Stimulated activated CD8-positive, alpha-beta memory T cell treated with anti-CD3 and anti-CD28 coated beads, Interleukin-15, amount 100 ng/mL, for 1 hour (primary cell): Measurements from ENCODE around the gene GRIPAP1.

Source experiments
- DNase-seq: peaks from one replicate; pipeline ENCODE4 v3.0.0-alpha.2; 2020; ENCODE audit warnings: low read depth

GRIPAP1 gene, protein sequence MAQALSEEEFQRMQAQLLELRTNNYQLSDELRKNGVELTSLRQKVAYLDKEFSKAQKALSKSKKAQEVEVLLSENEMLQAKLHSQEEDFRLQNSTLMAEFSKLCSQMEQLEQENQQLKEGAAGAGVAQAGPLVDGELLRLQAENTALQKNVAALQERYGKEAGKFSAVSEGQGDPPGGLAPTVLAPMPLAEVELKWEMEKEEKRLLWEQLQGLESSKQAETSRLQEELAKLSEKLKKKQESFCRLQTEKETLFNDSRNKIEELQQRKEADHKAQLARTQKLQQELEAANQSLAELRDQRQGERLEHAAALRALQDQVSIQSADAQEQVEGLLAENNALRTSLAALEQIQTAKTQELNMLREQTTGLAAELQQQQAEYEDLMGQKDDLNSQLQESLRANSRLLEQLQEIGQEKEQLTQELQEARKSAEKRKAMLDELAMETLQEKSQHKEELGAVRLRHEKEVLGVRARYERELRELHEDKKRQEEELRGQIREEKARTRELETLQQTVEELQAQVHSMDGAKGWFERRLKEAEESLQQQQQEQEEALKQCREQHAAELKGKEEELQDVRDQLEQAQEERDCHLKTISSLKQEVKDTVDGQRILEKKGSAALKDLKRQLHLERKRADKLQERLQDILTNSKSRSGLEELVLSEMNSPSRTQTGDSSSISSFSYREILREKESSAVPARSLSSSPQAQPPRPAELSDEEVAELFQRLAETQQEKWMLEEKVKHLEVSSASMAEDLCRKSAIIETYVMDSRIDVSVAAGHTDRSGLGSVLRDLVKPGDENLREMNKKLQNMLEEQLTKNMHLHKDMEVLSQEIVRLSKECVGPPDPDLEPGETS

DNA sequence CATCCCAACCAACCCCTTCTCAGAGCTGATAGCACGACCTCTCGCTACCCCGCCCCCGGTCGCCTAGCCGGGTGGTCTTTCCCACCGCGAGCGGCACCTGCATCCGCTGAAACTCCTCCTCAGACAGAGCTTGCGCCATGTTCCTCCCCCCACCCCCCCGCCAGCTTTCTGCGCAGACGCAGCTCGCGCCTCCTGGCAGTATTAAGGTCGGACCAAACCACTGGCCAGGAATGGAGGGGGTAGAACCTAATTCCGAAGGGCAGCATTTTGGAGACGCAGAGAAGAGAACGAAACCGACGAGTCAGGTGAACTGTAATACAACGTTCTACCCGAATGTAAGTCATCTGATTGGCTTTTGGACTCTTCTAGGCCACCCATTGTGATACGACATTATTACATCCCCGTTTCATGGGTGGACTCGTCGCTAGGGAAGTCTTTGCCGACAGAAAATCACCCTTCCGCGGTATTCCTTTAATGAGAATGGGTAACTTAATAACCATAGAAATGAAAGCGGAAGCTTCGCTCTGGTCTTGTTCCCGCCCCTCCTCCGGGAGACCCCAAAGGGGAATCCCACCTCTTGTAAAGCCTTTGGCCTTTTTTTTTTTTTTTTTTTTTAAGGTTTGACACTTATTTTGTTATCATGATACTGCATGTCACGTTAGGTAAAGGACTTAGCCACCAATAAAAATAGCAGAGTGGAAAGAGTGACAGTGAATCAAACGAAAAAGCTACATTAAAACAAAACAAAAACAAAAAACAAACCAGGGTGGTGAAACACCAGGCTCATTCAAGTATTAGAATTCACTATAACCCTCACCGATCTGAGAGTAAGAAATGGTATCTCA, at the start of gene GRIPAP1:
GRIPAP1 (minus strand) TSS at position 174 of the 845 bp plus-strand sequence; CDS start at position 139, 35 bp downstream.
- DNase-seq: peak; percentile 47

DNA sequence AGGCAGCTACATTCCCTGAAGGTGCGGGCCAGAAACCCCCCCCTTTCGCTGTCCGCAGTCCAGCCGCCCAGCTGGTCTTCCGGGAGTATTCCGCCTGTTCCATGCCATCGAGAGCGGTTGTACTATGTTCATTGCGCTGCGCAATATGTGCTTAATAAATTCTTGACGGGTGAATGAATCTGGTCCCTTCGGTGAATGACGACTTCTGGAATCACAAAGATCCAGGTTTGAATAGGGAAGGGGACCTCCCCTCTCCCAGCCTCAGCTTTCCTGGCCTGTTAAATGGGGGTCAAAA, 41.9 kb upstream of the GRIPAP1 start:
- no peak for DNase-seq

DNA sequence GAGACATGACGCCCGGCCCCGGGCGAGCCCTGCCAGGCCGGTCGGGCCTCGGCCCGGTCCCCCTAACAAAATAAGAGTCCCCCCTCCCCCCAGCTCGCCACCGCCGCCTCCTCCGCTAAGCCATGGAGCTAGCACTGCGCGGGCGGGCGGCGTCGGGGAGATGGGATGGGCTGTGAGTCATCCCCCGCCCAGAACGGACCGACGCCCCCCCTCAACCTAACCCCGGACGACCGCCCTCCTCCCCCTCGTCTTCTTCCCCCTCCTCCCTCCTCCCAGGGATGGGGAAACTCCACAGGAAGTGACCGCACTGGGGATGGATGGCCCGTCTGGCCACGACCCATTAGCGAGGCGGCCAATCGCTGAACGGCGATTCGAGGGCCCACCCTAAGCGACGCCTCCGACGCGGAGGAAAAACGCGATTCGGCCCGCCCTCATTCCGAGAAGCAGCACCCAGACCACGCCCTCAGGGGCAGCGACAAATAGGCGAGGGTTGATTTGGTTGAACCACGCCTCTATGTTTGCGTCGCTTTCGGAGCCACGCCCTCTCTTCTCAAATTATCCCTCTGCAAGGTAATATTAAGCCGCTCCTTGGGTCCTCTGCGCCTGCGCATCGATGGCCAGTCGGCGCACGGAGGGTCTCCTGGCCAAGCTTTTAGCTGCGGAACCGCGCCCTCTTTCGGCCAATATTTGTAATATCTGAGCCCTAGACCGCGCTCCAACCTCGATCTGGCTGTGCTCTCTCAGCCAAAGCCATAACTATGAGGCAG, 41.3 kb upstream of the GRIPAP1 start, which contains the start of gene TFE3:
TFE3 (minus strand) TSS at position 138 of the 767 bp plus-strand sequence; CDS start at position 7, 131 bp downstream.
- DNase-seq: peak; percentile 85

DNA sequence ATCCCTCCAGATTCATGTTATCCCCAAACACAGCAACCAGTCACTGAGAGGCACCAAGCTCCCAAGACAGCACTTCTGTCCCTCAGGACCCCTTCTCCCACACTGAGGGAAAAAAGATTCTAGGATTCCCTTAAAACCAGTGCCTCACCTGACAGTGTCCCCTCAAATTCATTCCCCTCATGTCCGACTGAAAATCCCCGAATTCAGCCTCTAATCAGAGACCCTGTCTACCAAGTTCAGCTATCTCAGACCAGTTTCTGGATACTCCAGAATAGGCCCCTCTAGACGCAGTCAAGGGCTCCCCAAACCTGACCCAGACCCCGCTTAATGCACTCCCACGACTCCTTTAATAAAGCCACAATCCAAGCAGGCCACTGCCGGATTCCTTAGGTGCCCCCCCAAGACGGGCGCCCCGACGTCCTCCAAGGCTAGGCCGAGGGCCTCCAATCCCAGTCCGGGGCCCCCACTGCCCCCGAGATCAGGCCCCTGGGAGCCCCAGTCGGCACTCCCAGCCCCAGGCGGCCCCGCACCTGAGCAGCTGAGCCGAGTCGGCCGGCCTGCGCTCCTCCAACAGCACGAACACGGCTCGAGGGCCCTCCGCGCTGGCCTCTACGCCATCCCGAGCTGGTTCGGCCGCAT, 40.6 kb upstream of the GRIPAP1 start:
- no peak for DNase-seq

DNA sequence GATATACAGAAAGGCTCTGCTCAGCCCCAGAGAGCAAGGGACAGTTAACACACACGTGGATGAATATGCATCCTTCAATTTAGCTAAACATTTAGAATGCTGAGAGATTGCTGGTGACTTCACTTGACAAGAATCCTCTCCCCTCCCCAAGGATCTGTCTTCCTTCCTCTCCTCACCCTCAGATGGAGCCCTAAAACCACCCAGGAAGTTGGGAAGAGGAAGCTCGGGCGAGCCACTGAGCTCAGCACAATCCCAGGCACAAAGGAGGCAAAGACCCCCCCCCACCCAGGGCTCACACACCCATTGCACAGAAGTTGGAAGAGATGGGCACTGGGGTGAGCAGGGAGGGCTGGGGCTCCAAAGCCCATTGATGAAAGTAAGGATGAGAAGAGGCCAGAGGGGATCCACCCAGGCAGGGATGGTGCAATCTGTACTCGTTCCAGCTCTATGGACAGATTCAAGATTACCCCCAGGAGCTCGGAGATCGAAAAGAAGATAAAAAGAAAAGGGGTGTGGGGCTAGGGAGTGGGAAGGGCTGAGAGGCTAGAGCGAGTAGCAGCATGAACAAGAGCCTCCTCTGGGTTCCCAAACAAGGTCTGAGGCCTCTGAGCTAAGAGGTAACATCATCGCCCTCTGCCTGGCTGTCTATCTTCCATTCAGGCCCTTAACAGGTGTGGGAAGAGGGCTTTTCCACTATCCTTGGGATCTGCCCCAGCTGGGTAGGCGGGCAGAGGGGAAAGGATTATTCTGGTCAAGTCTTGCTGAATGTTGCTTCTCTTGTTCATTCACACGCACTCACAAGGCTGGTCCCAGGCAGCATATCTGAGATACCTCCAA, 39.9 kb upstream of the GRIPAP1 start:
- DNase-seq: no peak

DNA sequence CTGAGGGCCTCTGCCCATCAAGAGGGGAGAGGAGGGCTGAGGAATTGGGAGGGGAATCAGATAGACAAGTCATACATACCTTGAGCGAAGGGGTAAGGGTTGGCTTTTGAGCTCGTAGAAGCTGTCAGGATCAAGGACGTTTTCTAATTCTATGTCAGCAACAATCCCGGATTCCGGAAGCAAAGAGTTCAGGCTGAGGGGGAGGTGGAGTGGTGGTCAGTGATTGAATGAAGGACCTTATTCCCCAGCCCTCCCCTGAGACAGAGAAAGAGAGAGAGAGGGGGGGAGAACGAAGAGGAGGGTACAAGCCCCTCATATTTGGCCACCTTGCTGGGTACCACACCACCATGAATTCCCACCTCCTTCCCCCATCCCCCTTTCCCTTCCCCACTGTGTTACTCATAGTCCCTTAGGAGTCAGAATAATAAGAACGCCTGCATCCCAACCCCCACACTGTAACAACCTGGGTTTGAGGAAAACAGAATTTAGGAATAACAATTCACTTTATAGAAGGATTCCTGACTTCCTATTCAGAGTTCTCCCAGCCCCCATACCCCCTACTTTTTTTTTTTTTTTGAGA, 38.4 kb upstream of the GRIPAP1 start:
- DNase-seq: no peak

DNA sequence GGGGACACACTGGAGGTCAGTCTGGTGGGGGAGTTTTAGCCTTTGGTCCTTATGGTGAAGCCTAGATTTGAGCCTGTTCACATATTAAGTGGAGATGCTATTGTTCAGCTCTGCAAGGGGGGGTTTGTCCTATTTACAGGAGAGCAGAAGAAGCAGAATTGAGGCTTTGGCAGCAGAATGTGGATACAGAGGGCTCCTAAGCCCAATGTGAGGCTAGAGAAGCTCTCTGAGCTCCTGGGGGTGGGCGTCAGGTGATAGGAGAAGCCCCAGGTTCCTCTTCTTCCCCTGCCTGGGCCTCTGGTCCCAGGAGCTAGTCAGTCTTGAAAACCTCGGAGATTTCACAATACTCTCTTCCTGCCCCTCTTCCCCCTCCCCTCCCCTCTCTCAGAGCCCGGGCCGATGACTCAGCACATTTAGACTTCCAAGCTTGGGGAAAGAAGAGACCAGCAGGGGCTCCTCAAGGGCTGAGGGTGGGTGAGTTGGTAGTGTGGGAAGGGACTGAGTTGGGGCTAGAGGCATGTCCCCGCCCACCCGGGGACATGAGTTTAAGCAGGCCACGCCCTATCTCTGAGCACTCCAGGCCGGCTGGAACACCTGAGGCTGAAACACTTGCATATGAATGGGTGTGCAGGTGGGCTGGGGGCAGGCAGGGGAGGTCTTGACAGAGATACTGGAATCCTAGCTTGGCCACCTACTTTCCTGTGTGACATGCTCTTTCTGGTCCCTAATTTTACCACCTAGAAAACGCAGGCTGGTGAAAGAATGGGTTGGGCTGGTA, 37.7 kb upstream of the GRIPAP1 start:
- peak; percentile 4 for DNase-seq

DNA sequence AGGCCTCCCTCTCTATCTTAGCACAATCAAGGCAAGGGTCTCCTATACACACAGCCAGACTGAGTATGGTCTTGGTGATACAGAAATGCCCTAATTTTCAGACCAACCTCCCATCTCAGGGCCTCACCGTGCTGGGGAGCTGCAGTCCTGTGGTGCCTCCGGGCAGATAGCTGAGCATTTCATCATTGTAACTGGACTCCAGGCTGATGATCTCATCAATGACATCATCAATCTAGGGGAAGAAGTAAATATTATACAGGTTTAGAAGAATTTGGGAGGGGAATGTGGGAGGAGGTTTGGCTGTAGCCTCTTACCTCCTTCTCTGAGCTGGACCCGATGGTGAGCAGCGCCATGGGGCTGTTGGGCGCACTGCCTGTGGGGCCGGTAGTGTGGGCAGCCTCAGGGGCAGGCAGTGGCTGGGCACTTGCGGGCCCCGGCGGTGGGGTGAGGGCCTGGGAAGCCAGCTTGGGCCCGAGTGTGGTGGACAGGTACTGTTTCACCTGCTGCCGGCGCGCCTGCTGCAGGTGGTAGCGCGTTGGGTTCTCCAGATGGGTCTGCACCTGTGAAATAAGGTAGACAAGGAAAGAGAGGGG, 35.9 kb upstream of the GRIPAP1 start:
- DNase-seq: no peak

DNA sequence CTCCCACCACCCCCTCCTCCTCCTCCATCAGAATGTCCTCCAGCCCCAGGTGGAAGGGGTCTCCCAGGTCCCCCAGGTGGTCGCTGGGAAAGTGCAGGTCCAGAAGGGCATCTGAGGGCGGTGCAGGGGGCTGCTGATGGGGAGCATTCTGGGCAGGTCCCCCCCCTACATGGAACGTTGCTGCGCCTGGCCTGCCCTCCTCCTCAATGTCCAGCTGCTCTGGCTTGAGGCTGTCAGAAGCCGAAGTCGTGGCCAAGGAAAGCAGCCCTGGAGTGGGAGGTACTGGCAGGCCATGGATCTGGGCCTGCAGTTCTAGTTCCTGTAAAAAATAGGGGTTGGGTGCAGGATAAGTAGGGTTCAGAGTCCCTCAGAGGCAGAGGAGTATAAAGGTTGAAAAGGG, 28.2 kb upstream of the GRIPAP1 start:
- DNase-seq: no peak

DNA sequence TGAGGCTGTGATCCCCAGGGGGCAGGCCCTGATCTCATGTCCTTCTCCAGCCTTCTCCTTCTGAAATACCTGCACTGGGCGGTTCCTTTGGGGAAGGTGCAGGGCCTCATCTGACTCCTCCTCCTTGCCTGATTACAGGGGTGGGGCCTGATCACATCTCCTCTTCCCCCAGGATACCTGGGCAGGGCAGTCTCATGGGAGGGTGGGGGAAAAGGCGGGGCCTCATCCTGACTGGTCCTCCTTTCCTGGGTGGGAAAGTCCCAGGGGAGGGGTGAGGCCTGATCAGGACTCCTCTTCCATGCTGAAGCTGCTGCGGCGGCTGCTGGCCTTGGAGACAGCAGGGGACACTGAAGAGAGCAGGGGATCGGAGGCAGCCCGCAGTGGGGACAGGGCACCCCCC, 27.8 kb upstream of the GRIPAP1 start:
- no peak for DNase-seq

DNA sequence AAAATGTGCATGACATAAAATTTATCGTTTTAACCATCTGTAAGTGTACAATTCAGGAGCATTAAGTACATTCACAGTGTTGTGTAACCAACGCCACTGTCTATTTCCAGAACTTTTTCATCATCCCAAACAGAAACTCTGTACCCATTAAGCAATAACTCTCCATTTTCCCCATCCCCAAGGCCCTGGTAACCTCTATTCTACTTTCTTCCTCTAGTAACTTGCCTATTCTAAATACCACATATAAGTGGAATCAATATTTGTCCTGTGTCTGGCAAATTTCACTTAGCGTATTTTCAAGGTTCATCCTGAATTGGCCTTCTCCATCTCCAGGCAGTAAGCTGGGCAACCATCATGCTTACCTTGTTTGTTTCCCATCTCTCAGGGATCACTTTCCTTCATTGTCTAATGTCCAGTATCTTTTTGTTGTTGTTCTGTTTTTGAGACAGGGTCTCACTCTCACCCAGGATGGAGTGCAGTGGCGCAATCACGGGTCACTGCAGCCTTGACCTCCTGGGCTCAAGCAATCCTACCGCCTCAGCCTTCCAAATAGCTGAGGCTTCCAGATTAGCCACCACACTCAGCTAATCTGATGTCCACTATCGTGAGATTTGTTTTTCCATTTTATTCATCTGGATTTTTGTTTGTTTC, 17.7 kb upstream of the GRIPAP1 start:
- DNase-seq: no peak

DNA sequence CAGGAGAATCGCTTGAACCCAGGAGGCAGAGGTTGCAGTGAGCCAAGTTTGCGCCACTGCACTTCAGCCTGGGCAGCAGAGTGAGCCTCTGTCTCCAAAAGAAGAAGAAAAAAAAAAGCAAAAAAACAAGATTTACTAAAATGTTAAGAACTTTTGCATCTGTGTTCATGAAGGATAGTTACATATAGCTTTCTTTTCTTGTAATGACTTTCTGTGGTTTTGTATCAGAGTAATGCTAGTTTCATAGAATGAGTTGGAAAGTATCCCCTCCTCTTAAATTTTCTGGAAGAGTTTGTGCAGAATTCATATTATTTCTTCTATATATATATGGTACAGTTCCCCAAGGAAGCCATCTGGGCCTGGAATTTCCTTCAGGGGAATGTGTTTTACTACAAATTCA, 17.0 kb upstream of the GRIPAP1 start:
- no peak for DNase-seq

DNA sequence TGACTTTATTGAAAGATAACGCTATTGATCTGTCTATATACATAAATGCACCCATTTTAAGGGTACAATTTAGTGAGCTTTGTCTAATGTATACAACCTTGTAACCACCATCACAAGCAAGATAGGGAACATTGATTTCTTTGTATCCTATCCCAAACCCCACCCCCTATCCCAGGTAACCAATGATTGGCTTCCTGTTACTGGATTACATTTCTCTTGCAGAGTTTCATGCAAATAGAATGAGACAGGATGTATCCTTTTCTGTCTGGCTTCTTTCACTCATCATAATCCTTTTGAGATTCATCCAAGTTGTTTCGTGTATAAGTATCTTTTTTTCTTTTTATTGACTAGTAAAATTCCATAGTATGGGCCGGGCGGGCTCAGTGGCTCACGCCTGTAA, 1.6 kb upstream of the GRIPAP1 start:
- DNase-seq: no peak

DNA sequence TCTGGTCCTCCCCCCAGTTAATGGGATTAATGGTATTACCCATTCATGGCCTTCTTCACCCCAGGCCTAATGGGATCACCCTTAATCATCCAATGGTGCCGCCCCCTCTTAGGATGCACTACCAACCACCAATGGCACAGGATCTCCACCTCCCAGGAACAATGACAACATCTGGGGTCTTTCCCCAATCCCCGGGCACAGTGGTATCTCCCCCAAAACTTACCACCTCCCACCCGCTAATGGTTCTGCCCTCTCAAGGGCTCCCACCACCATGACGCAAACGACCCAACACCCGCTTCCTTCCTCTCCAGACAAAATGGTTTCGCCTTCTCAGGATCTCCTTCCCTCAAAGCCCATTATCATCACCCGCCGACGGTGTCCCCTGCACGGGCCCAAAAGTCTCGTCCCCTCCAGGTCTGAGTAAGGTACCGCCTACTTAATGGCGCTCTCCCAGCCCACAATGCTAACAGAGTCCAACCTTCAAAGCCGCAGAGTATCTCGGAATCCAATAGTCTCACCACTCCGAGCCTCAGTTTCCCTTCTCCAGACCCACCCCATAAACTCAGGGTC, 458 bp downstream of the GRIPAP1 start:
- DNase-seq: no peak

DNA sequence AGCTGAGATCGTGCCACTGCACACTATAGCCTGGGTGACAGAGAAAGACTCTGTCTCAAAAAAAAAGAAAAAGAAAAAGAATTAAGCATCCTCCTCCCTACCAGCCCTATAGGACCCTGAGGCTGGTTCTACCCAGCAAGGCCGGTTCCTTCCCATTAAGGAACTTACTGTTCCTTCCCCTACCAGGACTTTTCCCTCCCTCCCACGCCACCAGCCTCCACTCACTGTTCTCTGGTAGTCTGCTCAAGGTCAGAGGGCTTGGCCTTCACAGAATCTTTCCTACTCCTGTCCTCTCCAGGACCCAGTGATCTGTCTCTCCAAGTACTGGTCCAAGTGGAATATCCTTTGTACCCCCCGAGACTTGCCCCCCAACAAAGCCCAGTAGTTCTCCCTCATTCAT, 1.4 kb downstream of the GRIPAP1 start:
- no peak for DNase-seq

DNA sequence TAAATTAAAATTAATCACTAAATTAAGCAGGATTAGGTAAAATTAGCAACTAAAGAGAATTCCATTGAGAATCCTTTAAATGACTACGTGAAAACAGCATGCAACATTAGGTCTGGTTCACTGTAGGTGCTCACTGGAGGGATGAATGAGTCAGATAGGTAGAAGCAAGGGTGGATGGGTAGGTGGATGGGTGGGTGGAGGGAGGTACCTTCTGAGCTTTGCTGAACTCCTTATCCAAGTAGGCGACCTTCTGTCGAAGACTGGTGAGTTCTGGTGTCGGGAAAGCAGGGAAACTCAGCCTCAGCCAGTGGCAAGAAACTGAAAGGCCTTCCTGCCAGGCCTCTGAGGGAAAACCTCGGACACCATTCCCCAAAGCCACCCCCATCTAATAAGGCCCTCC, 3.0 kb downstream of the GRIPAP1 start:
- no peak for DNase-seq

DNA sequence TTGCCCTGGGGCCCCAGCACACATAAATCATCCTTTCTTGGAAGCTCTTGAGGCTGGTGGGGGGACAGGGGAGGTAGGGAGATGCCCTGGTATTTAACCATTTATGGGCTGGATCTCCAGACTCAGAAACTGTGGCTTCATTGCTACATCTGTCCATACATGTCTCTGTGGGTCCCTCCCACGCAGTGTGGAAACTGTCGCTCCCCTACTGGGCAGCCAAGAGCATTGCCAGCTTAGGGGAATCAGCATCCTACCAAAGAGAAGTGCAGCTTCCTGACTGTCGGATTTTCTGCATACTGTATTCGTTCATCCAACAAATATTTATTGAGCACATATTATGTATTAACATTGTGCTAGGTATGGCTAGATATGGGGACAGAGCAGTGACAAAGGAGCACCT, 3.7 kb downstream of the GRIPAP1 start:
- no peak for DNase-seq

DNA sequence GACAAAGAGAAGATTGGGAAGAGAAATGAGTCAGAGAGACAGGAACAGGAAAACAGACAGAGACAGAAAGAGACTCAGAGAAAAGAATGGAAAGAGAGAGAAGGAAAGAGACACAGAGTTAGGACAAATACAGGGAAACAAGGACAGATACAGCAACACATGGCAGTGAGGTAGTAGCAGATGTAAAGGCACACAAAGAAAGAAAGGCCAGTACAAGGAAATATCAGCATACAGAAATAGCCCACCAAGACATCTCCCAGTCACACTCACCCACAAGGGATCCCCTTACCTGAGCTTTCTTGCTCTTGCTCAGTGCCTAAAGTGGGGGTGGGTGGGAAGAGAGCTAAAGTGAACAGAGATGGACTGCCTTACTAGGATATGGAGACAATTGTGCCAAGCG, 4.2 kb downstream of the GRIPAP1 start:
- DNase-seq: no peak
